Naive thymus-derived CD4-positive, alpha-beta T cell (primary cell): ENCODE data around the gene COG5. TPM values are rescaled to one million over a fixed set of nuclear protein-coding genes. Genes with fewer than 3 reads are reported as not detected.

Source experiments
- ATAC-seq: fragments of 150-1000 bp; cut with Tn5 transposase; 2 replicates; pipeline ENCODE4 v1.10.0; 2021; ENCODE audit warnings: mild to moderate bottlenecking, moderate library complexity
- CTCF ChIA-PET: fragments of 350-600 bp; sonication (Branson Sonifier 250); formaldehyde crosslinking; loops from one replicate; lab custom pipeline; 2021; ENCODE audit warnings: antibody characterized with exemption; lab: Charles Lee
- POLR2A ChIA-PET: fragments of 350-600 bp; sonication (Branson Sonifier 250); formaldehyde crosslinking; loops from one replicate; lab custom pipeline; 2021; ENCODE audit warnings: antibody characterized with exemption, inconsistent platforms; lab: Charles Lee
- DNase-seq, 9 donors: peaks; one replicate each; pipeline versions ENCODE4 v3.0.0 to v3.0.0-alpha.2; 2020 to 2022; ENCODE audit warnings: mixed read lengths in 1 of 9
- H3K27ac ChIP-seq: one replicate; pipeline ENCODE4 v1.7.0; 2013; ENCODE audit warnings: mild to moderate bottlenecking, low read depth, low read length, moderate library complexity
- H3K27me3 ChIP-seq, 2 donors: one replicate each; pipeline ENCODE4 v1.7.0; 2013; ENCODE audit warnings: low read length in 2 of 2, mild to moderate bottlenecking in 2 of 2, moderate library complexity in 2 of 2; ENCODE audit not compliant: control insufficient read depth in 2 of 2, insufficient read depth in 2 of 2
- H3K36me3 ChIP-seq, 3 experiments: 1 replicate in 2 of 3; 2 replicates in 1 of 3; pipeline ENCODE4 v1.7.0; 2013; ENCODE audit warnings: low read length in 3 of 3, mild to moderate bottlenecking in 3 of 3, moderate library complexity in 1 of 3; ENCODE audit not compliant: insufficient read depth in 3 of 3, control insufficient read depth in 2 of 3
- H3K4me1 ChIP-seq, 2 donors: one replicate each; pipeline ENCODE4 v1.7.0; 2013; ENCODE audit warnings: low read length in 2 of 2, mild to moderate bottlenecking in 2 of 2, moderate library complexity in 1 of 2; ENCODE audit not compliant: control insufficient read depth in 2 of 2, insufficient read depth in 2 of 2
- H3K4me3 ChIP-seq: 2 replicates; pipeline ENCODE4 v1.7.0; 2013; ENCODE audit warnings: mild to moderate bottlenecking, low read length
- H3K9me3 ChIP-seq, 3 experiments: 1 replicate in 2 of 3; 2 replicates in 1 of 3; pipeline ENCODE4 v1.7.0; 2013; ENCODE audit warnings: low read length in 3 of 3; ENCODE audit not compliant: control insufficient read depth in 2 of 3
- H3K27ac Mint-ChIP-seq, 9 donors: one replicate each; pipeline ENCODE4 v1.8.0; 2020 to 2022; ENCODE audit warnings: mixed read lengths in 9 of 9, mild to moderate bottlenecking in 8 of 9, moderate library complexity in 5 of 9, inconsistent platforms in 2 of 9
- H3K27me3 Mint-ChIP-seq, 5 donors: one replicate each; pipeline ENCODE4 v1.8.0; 2021 to 2022; ENCODE audit warnings: mixed read lengths in 5 of 5, mild to moderate bottlenecking in 1 of 5
- H3K36me3 Mint-ChIP-seq, 5 donors: one replicate each; pipeline ENCODE4 v1.8.0; 2020 to 2022; ENCODE audit warnings: mixed read lengths in 5 of 5, mild to moderate bottlenecking in 3 of 5, inconsistent platforms in 1 of 5
- H3K4me1 Mint-ChIP-seq, 7 donors: one replicate each; pipeline ENCODE4 v1.8.0; 2020 to 2022; ENCODE audit warnings: mixed read lengths in 7 of 7, mild to moderate bottlenecking in 3 of 7, inconsistent platforms in 1 of 7
- H3K4me3 Mint-ChIP-seq, 10 donors: one replicate each; pipeline ENCODE4 v1.8.0; 2020 to 2022; ENCODE audit warnings: mild to moderate bottlenecking in 10 of 10, mixed read lengths in 10 of 10, moderate library complexity in 6 of 10, inconsistent platforms in 2 of 10
- H3K9me3 Mint-ChIP-seq, 11 donors: one replicate each; pipeline ENCODE4 v1.8.0; 2020 to 2022; ENCODE audit warnings: mixed read lengths in 11 of 11, mild to moderate bottlenecking in 4 of 11, inconsistent platforms in 1 of 11, moderate library complexity in 1 of 11
- intact Hi-C, 2 donors: fragments of 100-400 bp; cut with micrococcal nuclease; formaldehyde crosslinking; loops; one replicate each; pipeline ENCODE4 v1.15.1; 2023
- polyA plus RNA-seq, 2 donors: library from polyadenylated mRNA; unstranded; fragments of 300-500 nt; fragmentation: Illumina TruSeq; gene quantifications; one replicate each; pipeline ENCODE4 v1.2.3, GENCODE V29; 2021
- total RNA-seq, 6 experiments: library from RNA in 5 of 6; stranded (reverse) in 5 of 6; gene quantifications; 1 replicate in 5 of 6; 2 replicates in 1 of 6; pipeline ENCODE4 v1.2.3 and lab custom pipeline; 2021 to 2026

The COG5 gene
- total and polyA plus RNA-seq, 7 experiments from 2014 or later: 24.7 to 77.0 (median 48.0) TPM

DNA sequence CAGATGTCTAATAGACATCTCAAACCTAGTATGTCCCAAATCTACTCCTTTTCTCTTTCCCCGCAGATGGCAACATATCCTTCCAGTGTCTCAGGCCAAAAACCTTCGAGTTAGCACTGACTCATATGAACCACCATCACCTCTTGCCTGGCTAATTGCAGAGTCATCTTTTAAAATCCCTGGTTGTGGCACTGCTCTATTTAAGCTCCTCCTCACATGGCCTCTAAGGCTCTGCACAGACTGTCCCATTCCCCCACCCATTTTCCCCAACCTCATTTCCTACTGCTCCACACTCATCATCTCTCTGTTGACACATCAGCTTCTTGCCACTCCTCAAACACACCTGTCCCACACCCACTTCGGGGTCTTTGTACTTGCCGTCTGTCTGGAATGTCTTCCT, 411.7 kb downstream of the COG5 start:
- Mint-ChIP-seq H3K27me3 (peaks cover 0 to 11% (median 3%) of the 10 kb centered on the region in 5 donors), H3K9me3 (no peaks in the 10 kb centered on the region), H3K27ac (peak overlapping the region in 2 of 9 donors; percentile 10 to 47), H3K4me3 (peak overlapping the region in 1 of 10 donors; percentile 25), H3K4me1 (peaks cover 0 to 12% (median 4%) of the 10 kb centered on the region in 7 donors), H3K36me3 (no peaks in the 10 kb centered on the region)
- CTCF ChIA-PET: interaction anchor here (0.7 to 7.7 kb wide), 5 partner anchors 10 to 357 kb away, joined by 3 to 95 read pairs (median 5); partner anchors contain the start of gene HBP1
- ATAC-seq: no peak
- Histone ChIP-seq H3K27ac (no peak overlapping the region), H3K9me3 (no peaks in the 10 kb centered on the region), H3K4me1 (no peaks in the 10 kb centered on the region), H3K4me3 (no peak overlapping the region), H3K27me3 (no peaks in the 10 kb centered on the region), H3K36me3 (no peaks in the 10 kb centered on the region)
- intact Hi-C loops: loop anchor here in 1 of 2 donors (5.0 kb wide), 1 partner anchor 975 kb away; no protein-coding TSS in a partner anchor
- no peak for DNase-seq
- POLR2A ChIA-PET: interaction anchor here (0.9 to 4.5 kb wide), 2 partner anchors 17 to 26 kb away, joined by 3 to 35 read pairs; partner anchors contain the start of gene HBP1

Other genes with a start within 250 kb of the COG5 start
- not detected for gene GPR22, start 93.9 kb downstream of the COG5 start, total RNA-seq
- gene GPR22, start 93.9 kb downstream of the COG5 start, polyA plus RNA-seq: under 1 TPM; 0.17 to 0.20 TPM
- gene DUS4L, start 51 bp upstream of the COG5 start, total RNA-seq: 10 to 100 TPM; 10.0 to 14.1 (median 11.2) TPM
- 1 to 10 TPM; 7.5 to 7.9 TPM for gene DUS4L, start 51 bp upstream of the COG5 start, polyA plus RNA-seq
- 10 to 100 TPM; 10.5 to 38.7 (median 14.4) TPM for gene BCAP29, start 16.3 kb upstream of the COG5 start, total RNA-seq
- 10 to 100 TPM; 32.5 to 35.4 TPM for gene BCAP29, start 16.3 kb upstream of the COG5 start, polyA plus RNA-seq
- gene SLC26A4, start 96.9 kb upstream of the COG5 start, total RNA-seq: 1 to 10 TPM in 1 of 5 experiments, under 1 TPM in 2, not detected in 2; 0.24 to 7.3 (median 0.27) TPM
- gene SLC26A4, start 96.9 kb upstream of the COG5 start, polyA plus RNA-seq: not detected
- gene CBLL1, start 180.2 kb upstream of the COG5 start, total RNA-seq: 10 to 100 TPM; 41.5 to 54.4 (median 51.1) TPM
- gene CBLL1, start 180.2 kb upstream of the COG5 start, polyA plus RNA-seq: 10 to 100 TPM; 63.3 to 73.5 TPM
- not detected for gene SLC26A3, start 239.3 kb upstream of the COG5 start, total RNA-seq
- not detected for gene SLC26A3, start 239.3 kb upstream of the COG5 start, polyA plus RNA-seq